Measurements from ENCODE around the gene RAB3A.

RAB3A gene

GRCh38 chr19:18203863-18204393 lies at the start of gene RAB3A:
RAB3A (minus strand) TSS chr19:18204042; CDS start chr19:18202740, 1,302 bp downstream.
- DNase-seq: peak; percentile 100

GRCh38 chr19:18253130-18253529 lies 49.3 kb upstream of the RAB3A start:
- no peak for DNase-seq

- DNase-seq: no peak
These were observed 48.5 kb upstream of the RAB3A start for GRCh38 chr19:18252370-18252717.

- peak; percentile 85 for DNase-seq
These were observed 47.9 kb upstream of the RAB3A start for GRCh38 chr19:18251587-18252369.

GRCh38 chr19:18249834-18250233 lies 46.0 kb upstream of the RAB3A start:
- no peak for DNase-seq

GRCh38 chr19:18245297-18245696 lies 41.5 kb upstream of the RAB3A start:
- no peak for DNase-seq

GRCh38 chr19:18239303-18239702 lies 35.5 kb upstream of the RAB3A start:
- DNase-seq: no peak

- no peak for DNase-seq
These were observed 30.4 kb upstream of the RAB3A start for GRCh38 chr19:18234194-18234593.

- DNase-seq: peak; percentile 89
These were observed 29.5 kb upstream of the RAB3A start for GRCh38 chr19:18233224-18233825.

- DNase-seq: peak; percentile 90
These were observed 28.8 kb upstream of the RAB3A start for GRCh38 chr19:18232540-18233223.

- DNase-seq: no peak
These were observed 27.9 kb upstream of the RAB3A start for GRCh38 chr19:18231775-18232174.

GRCh38 chr19:18230941-18231734 lies 27.3 kb upstream of the RAB3A start:
- no peak for DNase-seq

- no peak for DNase-seq
These were observed 26.1 kb upstream of the RAB3A start for GRCh38 chr19:18229915-18230314.

- no peak for DNase-seq
These were observed 25.6 kb upstream of the RAB3A start for GRCh38 chr19:18229474-18229873.

- DNase-seq: no peak
These were observed 24.0 kb upstream of the RAB3A start for GRCh38 chr19:18227781-18228271.

GRCh38 chr19:18226956-18227780 lies 23.3 kb upstream of the RAB3A start:
- no peak for DNase-seq

- peak; percentile 75 for DNase-seq
These were observed 22.0 kb upstream of the RAB3A start, which contains the start of gene PDE4C for GRCh38 chr19:18225702-18226468. PDE4C (minus strand) TSS chr19:18226438; CDS start chr19:18226415, 23 bp downstream.

GRCh38 chr19:18225355-18225701 lies 21.5 kb upstream of the RAB3A start:
- no peak for DNase-seq

GRCh38 chr19:18224525-18225354 lies 20.9 kb upstream of the RAB3A start:
- DNase-seq: peak; percentile 98

Measured in islet precursor cell (in vitro differentiated cells).